Esophagus muscularis mucosa (tissue), 3 donors: ENCODE results near the gene UNC5B.

Experiments used
- CTCF ChIP-seq, 3 experiments: fragments of 200-600 bp in 2 of 3; fragments of 450-650 bp in 1 of 3; sonication (generic) in 2 of 3; IDR thresholded peaks; one replicate each; pipeline ENCODE4 v1.5.1; 2017 to 2019; ENCODE audit warnings: antibody characterized with exemption in 3 of 3, mild to moderate bottlenecking in 2 of 3, moderate library complexity in 1 of 3
- POLR2A ChIP-seq: fragments of 450-650 bp; IDR thresholded peaks from one replicate; pipeline ENCODE4 v1.6.1; 2017; ENCODE audit warnings: antibody characterized with exemption, moderate library complexity, mild to moderate bottlenecking, low read depth

- TF ChIP-seq CTCF (IDR thresholded peaks at IDR 0.05) (no peak), POLR2A (no peak)
These were observed 92.5 kb downstream of the UNC5B start for GRCh38 chr10:71304914-71305313.
